Measurements from ENCODE around the gene ZNF726.
"Not testable (repeated sequence)": the region's sequence is repeated elsewhere in the genome, so short reads cannot be mapped to it uniquely, and the experiment has no call there.

Gene ZNF726

DNA sequence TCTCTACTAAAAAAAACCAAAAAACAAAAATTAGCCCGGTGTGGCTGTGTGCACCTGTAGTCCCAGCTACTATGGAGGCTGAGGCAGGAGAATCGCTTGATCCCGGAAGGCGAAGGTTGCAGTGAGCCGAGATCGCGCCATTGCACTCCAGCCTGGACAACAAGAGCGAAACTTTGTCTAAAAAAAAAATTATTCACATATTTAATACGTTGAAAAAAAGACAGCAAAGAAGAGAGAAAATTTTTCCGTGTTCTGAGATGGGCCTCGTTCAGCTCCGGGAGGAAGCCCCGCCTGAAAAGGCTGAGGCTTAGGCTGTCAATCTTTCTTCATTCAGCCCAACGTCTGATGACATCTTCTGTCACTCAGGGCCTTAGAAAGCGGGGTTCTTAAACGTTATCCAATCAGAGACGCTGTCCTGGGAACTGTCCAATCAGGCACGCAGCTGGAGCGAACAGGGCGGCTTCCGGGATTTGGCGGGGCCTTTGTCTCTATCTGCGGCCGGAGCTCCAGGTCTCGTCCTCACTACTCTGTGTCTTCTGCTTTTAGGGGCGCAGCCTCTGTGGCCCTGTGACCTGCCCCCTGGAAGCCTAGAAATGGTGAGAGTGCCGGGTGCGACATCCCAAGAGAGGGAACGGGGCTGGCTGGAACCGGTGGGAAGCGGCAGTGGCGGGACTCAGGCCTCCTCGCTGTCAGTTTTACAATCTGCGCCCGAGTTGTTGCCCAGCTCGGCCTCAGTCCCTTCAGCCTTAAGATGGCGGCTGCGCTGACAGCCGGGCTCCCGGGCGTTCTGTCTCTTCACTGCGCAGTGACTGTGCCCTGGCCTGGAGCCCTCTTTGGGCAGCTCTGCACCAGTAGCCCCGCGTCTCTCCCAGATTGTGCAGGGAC is at the start of gene ZNF726:
Gene ZNF726 (plus strand): TSS at position 485 of the 885 bp plus-strand sequence. CDS start 109 bp downstream, at position 594.
- peak; percentile 93 for DNase-seq

DNA sequence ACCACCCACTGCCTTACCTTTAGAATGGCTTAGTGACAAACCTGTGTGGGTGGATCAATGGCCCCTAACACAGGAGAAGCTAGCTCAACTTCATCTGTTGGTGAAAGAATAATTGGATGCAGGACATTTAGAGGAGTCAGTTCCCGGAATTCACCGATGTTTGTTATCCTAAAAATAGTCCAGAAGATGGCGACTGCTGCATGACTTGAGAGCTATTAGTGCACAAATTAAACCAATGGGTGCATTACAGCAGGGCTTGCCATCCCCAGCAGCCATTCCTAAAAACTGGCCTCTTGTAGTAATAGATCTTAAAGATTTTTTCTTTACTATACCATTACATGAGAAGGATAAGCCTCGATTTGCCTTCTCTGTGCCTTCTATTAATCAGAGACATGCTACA is 46.8 kb upstream of the ZNF726 start:
- DNase-seq: no peak

- no peak for DNase-seq
These were observed 46.1 kb upstream of the ZNF726 start for GRCh38 chr19:23868630-23869029.

- DNase-seq: no peak
These were observed 42.3 kb upstream of the ZNF726 start for GRCh38 chr19:23872282-23872919.

GRCh38 chr19:23876261-23876660 is 38.4 kb upstream of the ZNF726 start:
- DNase-seq: no peak

GRCh38 chr19:23876756-23877155 is 37.9 kb upstream of the ZNF726 start:
- not testable (repeated sequence) for DNase-seq

GRCh38 chr19:23882493-23882892 is 32.2 kb upstream of the ZNF726 start:
- DNase-seq: no peak

GRCh38 chr19:23884363-23884762 is 30.3 kb upstream of the ZNF726 start:
- no peak for DNase-seq

DNA sequence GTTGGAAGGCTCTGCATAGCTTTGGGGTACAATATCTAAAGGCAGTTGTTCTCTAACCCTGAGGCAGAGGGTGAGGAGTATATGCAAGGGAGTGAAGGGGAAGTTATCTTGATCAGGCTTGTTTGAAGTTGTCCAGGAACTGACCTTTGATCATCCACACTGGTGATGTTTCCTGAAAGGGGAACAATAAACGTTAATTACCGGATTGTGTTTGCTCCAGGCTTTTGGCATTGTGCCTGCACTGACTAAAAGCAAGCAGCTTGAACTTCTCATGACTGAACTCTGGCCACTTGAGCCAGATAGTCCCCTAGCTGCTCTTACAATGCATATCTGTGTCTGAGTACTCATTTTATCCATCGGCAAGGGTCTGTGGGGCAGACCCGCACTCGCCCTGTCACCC is 27.0 kb upstream of the ZNF726 start:
- DNase-seq: no peak

DNA sequence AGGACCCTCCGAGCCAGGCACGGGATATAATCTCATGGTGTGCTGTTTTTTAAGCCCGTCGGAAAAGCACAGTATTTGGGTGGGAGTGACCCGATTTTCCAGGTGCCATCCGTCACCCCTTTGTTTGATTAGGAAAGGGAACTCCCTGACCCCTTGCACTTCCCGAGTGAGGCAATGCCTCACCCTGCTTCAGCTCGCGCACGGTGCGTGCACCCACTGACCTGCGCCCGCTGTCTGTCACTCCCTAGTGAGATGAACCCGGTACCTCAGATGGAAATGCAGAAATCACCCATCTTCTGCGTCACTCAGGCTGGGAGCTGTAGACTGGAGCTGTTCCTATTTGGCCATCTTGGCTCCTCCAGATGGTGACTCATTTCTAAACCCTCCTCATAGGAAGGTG is 18.6 kb upstream of the ZNF726 start:
- not testable (repeated sequence) for DNase-seq

- DNase-seq: no peak
These were observed 17.8 kb upstream of the ZNF726 start for GRCh38 chr19:23896912-23897311.

DNA sequence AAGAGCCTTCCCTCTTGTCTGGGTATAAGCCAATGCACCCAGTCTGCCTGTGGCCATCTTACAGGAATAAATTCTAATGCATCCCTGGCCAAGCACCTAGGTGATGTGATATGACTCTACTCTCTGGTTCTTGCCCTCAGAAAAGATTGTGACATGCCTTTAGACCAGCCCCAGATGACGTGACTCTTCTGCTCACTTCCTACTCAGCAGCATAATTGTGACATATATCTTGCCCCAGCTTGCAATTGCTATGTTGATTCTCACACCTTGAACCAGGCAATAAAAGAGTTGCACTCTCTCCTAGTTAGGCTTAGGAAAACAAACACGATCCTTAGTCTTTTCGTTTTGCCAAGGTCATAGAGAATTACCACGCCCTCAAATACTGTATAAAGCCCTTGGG is 13.3 kb upstream of the ZNF726 start:
- DNase-seq: no peak

DNA sequence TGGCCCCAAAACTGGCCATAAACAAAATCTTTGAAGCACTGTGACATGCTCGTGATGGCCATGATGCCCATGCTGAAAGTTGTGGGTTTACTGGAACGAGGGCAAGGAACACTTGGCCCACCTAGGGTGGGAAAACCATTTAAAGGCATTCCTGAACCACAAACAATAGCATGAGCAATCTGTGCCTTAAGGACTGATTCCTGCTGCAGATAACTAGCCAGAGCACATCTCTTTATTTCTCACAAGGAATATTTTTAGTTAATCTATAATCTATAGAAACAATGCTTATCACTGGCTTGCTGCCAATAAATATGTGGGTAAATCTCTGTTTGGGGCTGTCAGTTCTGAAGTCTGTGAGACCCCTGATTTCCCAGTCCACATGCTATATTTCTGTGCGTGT is 10.3 kb upstream of the ZNF726 start:
- DNase-seq: no peak

DNA sequence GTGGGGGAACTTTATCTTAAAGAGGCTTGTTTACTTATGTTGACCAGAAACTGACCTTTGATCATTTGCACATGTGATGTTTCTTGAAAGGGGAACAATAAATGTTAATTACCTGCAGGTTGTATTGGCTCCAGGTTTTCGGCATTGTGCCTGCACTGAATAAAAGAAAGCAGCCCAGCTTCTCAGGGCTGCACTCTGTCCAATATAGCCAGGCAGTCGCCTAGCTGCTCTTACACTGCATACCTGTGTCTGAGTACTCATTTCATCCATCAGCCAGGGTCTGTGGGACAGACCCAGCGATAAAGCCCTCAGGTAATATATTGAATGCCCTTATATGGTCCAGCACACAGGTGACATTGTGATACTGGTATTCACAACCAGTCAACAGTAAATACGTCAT is 8.9 kb upstream of the ZNF726 start:
- no peak for DNase-seq

DNA sequence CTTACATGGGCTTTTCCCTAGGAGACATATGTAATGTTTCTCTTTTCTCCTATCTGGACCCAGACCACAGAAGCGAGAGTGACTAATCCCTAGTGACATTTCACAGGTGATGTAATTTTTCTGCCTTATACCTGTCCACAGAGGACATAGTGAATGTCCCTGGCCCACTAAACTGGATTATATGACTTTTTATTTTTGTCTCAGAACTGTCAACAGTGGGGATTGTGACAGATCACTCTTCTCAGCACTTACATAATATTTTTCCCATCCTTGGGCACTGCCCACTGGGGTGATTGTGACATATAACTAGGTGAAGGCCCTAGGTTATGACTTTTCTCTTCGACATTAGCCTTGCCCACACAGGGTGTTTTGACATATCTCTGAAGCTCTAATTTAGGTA is 7.9 kb upstream of the ZNF726 start:
- no peak for DNase-seq

DNA sequence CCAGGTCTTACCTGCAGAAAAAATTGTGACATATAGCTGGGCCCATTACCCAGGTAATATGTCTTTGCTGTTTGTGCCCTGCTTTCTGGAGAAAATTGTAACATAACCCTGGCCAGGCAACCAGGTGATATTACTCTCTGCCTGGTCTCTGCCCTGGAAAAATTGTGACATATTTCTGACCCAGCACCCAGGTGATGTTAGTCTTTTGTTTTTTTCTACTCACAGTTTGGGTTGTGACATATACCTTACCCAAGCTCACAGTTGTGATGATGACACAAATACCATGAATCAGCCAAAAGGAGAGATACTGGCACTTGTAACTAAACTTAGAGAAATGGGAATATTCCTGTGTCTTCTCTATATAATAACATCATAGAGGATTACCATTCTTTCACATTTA is 6.5 kb upstream of the ZNF726 start:
- DNase-seq: no peak

- DNase-seq: no peak
These were observed 5.5 kb upstream of the ZNF726 start for GRCh38 chr19:23909222-23909621.

GRCh38 chr19:23913931-23914330 is 755 bp upstream of the ZNF726 start:
- DNase-seq: no peak

GRCh38 chr19:23916991-23917390 is 2.3 kb downstream of the ZNF726 start:
- no peak for DNase-seq

GRCh38 chr19:23917856-23918255 is 3.2 kb downstream of the ZNF726 start:
- no peak for DNase-seq

DNA sequence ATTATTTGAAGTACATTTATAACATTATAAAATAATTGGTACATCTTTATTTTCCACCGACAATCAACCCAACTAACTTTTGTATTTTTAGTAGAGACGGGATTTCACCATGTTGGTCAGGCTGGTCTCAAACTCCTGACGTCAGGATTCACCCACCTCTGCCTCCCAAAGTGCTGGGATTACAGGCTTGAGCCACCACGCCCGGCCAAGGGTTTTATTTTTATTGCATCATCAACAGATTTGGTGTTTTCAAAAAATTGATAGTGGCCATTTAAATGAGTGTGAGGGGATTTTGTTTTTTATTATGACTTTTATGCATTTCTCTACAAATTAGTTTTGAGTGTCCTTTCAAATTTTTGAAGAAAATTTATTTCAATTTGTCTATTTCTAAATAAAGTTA is 10.6 kb downstream of the ZNF726 start:
- DNase-seq: no peak

GRCh38 chr19:23932878-23933277 is 18.2 kb downstream of the ZNF726 start:
- DNase-seq: no peak

DNA sequence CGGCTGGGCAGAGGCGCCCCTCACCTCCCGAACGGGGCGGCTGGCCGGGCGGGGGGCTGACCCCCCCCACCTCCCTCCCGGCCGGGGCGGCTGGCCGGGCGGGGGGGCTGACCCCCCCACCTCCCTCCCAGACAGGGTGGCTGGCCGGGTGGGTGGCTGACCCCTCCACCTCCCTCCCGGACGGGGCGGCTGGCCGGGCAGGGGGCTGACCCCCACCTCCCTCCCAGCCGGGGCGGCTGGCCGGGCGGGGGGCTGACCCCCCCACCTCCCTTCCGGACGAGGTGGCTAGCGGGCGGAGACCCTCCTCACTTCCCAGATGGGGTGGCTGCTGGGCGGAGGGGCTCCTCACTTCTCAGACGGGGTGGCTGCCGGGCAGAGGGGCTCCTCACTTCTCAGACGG is 22.3 kb downstream of the ZNF726 start:
- not testable (repeated sequence) for DNase-seq

- no peak for DNase-seq
These were observed 28.7 kb downstream of the ZNF726 start for GRCh38 chr19:23943411-23943810.
